ENCODE data around the gene SIVA1. TPM values are rescaled to one million over a fixed set of nuclear protein-coding genes. Genes with fewer than 3 reads are reported as not detected.

The SIVA1 gene
- total RNA-seq, 2 experiments from 2014 or later = 111 to 124 TPM

DNA sequence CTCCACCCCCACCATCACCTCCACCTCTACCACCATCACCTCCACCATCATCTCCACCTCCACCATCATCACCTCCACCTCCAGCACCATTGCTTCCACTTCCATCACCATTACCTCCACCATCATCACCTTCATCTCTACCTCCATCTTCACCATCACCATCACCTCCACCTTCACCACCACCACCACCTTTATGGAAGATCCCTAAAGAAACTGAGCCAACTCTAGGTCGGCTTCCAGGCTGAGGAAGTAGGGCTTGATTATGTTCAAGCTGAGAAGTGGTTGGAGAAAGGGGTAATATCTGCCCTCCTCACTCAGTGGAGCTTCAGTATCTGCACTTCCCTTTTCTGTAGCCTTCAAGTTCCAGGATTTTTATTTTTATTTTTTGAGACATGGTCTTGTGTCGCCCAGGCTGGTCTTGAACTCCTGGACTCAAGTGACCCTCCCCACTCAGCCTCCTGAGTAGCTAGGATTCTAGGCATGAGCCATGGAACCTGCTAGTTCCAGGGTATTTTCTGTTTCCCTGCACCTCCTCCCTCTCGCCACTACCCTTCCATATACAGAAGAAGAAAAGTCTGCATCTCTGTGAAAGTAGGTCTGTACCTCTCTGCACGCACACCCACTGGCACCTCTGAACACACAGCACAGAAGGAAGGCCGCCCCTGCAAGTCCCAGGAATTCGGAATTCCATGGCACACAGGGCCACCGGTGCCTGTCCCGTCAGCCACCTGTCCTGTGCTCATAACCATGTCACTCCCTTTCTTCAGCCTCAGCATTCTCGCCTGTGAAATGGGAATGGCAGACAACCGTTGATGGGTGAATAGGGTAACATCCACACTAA is 53.9 kb downstream of the SIVA1 start:
- Mint-ChIP-seq H3K36me3 (ENCODE audit: low read depth) (no peaks in the 10 kb centered on the region), H3K27me3 (no peaks in the 10 kb centered on the region), H3K4me1 (ENCODE audit: low read depth) (peaks cover 7% of the 10 kb centered on the region), H3K4me3 (no peak overlapping the region), H3K27ac (no peak overlapping the region), H3K9me3 (no peaks in the 10 kb centered on the region)
- TF ChIP-seq, protein P1, sequence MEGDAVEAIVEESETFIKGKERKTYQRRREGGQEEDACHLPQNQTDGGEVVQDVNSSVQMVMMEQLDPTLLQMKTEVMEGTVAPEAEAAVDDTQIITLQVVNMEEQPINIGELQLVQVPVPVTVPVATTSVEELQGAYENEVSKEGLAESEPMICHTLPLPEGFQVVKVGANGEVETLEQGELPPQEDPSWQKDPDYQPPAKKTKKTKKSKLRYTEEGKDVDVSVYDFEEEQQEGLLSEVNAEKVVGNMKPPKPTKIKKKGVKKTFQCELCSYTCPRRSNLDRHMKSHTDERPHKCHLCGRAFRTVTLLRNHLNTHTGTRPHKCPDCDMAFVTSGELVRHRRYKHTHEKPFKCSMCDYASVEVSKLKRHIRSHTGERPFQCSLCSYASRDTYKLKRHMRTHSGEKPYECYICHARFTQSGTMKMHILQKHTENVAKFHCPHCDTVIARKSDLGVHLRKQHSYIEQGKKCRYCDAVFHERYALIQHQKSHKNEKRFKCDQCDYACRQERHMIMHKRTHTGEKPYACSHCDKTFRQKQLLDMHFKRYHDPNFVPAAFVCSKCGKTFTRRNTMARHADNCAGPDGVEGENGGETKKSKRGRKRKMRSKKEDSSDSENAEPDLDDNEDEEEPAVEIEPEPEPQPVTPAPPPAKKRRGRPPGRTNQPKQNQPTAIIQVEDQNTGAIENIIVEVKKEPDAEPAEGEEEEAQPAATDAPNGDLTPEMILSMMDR (IDR thresholded peaks at IDR 0.05) = no peak
- ATAC-seq (ENCODE audit: poor library complexity) (no peak), DNase-seq (no peak)
- H3K9me3 ChIP-seq (ENCODE audit: control insufficient read depth in 1 of 2, insufficient read depth in 1 of 2, low read length in 2 of 2) = no peaks in the 10 kb centered on the region
- H3K36me3 ChIP-seq (ENCODE audit: insufficient read depth, low read length) = no peaks in the 10 kb centered on the region
- intact Hi-C loops (cut with DNase I, micrococcal nuclease) = no loop called here
- H3K4me1 ChIP-seq (ENCODE audit: insufficient read depth, low read length) = peaks cover 24% of the 10 kb centered on the region
- ChIA-PET POLR2A (no interaction called here), CTCF (no interaction called here)
- H3K27me3 ChIP-seq (ENCODE audit: control insufficient read depth in 1 of 2, insufficient read depth in 2 of 2, low read length in 2 of 2) = no peaks in the 10 kb centered on the region
- H3K4me3 ChIP-seq (ENCODE audit: low read length) = no peak overlapping the region
- H3K27ac ChIP-seq (ENCODE audit: low read depth in 1 of 2, low read length in 2 of 2) = no peak overlapping the region

DNA sequence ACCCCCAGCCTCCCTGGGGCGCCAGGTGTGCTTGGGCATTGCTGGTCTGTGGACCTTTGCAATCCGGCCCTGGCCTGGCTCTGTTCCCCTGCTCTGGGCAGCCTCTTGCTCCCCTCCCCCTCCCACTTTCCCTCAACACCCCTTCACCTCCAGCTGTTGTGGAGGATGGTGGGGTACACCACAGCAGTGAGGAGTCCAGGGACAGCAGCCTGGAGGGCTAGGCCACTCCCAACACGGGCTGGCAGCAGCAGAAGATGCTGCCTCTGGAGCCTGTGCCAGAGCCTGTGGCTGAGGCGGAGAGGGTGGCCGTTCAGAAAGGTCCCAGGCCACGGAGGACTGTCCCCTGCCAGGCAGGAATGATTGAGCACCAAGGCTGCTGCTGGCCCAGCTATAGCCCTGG is 55.5 kb downstream of the SIVA1 start:
- H3K9me3 Mint-ChIP-seq = no peaks in the 10 kb centered on the region
- no peak overlapping the region for H3K27ac ChIP-seq (ENCODE audit: low read depth in 1 of 2, low read length in 2 of 2)
- ATAC-seq (ENCODE audit: poor library complexity) = no peak
- ChIA-PET CTCF (no interaction called here), POLR2A (no interaction called here)
- H3K27me3 Mint-ChIP-seq = no peaks in the 10 kb centered on the region
- peaks cover 8% of the 10 kb centered on the region for H3K4me1 ChIP-seq (ENCODE audit: insufficient read depth, low read length)
- H3K4me3 Mint-ChIP-seq = no peak overlapping the region
- no peaks in the 10 kb centered on the region for H3K36me3 ChIP-seq (ENCODE audit: insufficient read depth, low read length)
- H3K4me3 ChIP-seq (ENCODE audit: low read length) = no peak overlapping the region
- H3K9me3 ChIP-seq (ENCODE audit: control insufficient read depth in 1 of 2, insufficient read depth in 1 of 2, low read length in 2 of 2) = no peaks in the 10 kb centered on the region
- H3K36me3 Mint-ChIP-seq (ENCODE audit: low read depth) = no peaks in the 10 kb centered on the region
- H3K27ac Mint-ChIP-seq = no peak overlapping the region
- intact Hi-C loops (cut with DNase I, micrococcal nuclease) = no loop called here
- H3K27me3 ChIP-seq (ENCODE audit: control insufficient read depth in 1 of 2, insufficient read depth in 2 of 2, low read length in 2 of 2) = no peaks in the 10 kb centered on the region
- TF ChIP-seq, protein P1 (IDR thresholded peaks at IDR 0.05) = no peak
- DNase-seq = no peak
- H3K4me1 Mint-ChIP-seq (ENCODE audit: low read depth) = peaks cover 3% of the 10 kb centered on the region

Other genes starting within 250 kb of the SIVA1 start
- not detected for gene C14orf180, start 173.4 kb upstream of the SIVA1 start, total RNA-seq
- not detected for gene TMEM179, start 148.4 kb upstream of the SIVA1 start, total RNA-seq
- 10 to 100 TPM; 74.9 to 76.9 TPM for gene INF2, start 63.5 kb upstream of the SIVA1 start, total RNA-seq
- gene ADSS1, start 28.9 kb upstream of the SIVA1 start, total RNA-seq = 1 to 10 TPM; 2.0 to 2.7 TPM
- 10 to 100 TPM; 58.8 to 66.5 TPM for gene AKT1, start 42.6 kb downstream of the SIVA1 start, total RNA-seq
- gene ZBTB42, start 48.0 kb downstream of the SIVA1 start, total RNA-seq = 1 to 10 TPM; 2.9 to 3.0 TPM
- 1 to 10 TPM; 4.4 to 4.7 TPM for gene CEP170B, start 112.1 kb downstream of the SIVA1 start, total RNA-seq
- gene PLD4, start 171.7 kb downstream of the SIVA1 start, total RNA-seq = 1 to 10 TPM; 1.6 to 2.1 TPM
- gene AHNAK2, start 225.2 kb downstream of the SIVA1 start, total RNA-seq = under 1 TPM in 1 of 2 experiments, not detected in 1; 0.05 TPM
- gene CLBA1, start 232.6 kb downstream of the SIVA1 start, total RNA-seq = 1 to 10 TPM; 1.7 to 1.8 TPM

Measured in CD4-positive, alpha-beta T cell (primary cell).